NCI-H2171 (cell line): ENCODE data around the gene AHCYL1.

Experiments
- DNase-seq: peaks from one replicate; lab custom pipeline; 2025; lab: John Stamatoyannopoulos, UW

AHCYL1 gene

GRCh38 chr1:109976762-109977161 lies 7.8 kb upstream of the AHCYL1 start:
- DNase-seq, result no peak

GRCh38 chr1:109977225-109977624 lies 7.3 kb upstream of the AHCYL1 start:
- DNase-seq, result no peak

- DNase-seq, result no peak
Measured at GRCh38 chr1:109977657-109978378, 6.7 kb upstream of the AHCYL1 start.

GRCh38 chr1:109978761-109979488 lies 5.6 kb upstream of the AHCYL1 start:
- DNase-seq, result no peak

GRCh38 chr1:109979489-109980091 lies 5.0 kb upstream of the AHCYL1 start:
- no peak for DNase-seq

- DNase-seq, result no peak
Measured at GRCh38 chr1:109980324-109981003, 4.1 kb upstream of the AHCYL1 start.

GRCh38 chr1:109981004-109981335 lies 3.6 kb upstream of the AHCYL1 start:
- no peak for DNase-seq

- DNase-seq, result no peak
Measured at GRCh38 chr1:109983380-109984189, 980 bp upstream of the AHCYL1 start.

- no peak for DNase-seq
Measured at GRCh38 chr1:109984190-109984455, 442 bp upstream of the AHCYL1 start.

- DNase-seq, result no peak
Measured at GRCh38 chr1:109985247-109986053, 885 bp downstream of the AHCYL1 start.

- no peak for DNase-seq
Measured at GRCh38 chr1:109986054-109986444, 1.5 kb downstream of the AHCYL1 start.

- no peak for DNase-seq
Measured at GRCh38 chr1:109988349-109988914, 3.9 kb downstream of the AHCYL1 start.

- no peak for DNase-seq
Measured at GRCh38 chr1:109989506-109990301, 5.1 kb downstream of the AHCYL1 start.

- no peak for DNase-seq
Measured at GRCh38 chr1:109990302-109990653, 5.7 kb downstream of the AHCYL1 start.

- no peak for DNase-seq
Measured at GRCh38 chr1:109991400-109991925, 6.9 kb downstream of the AHCYL1 start.

- DNase-seq, result no peak
Measured at GRCh38 chr1:109993885-109994284, 9.3 kb downstream of the AHCYL1 start.

- DNase-seq, result no peak
Measured at GRCh38 chr1:109994654-109995053, 10.1 kb downstream of the AHCYL1 start.

GRCh38 chr1:109995536-109995935 lies 11.0 kb downstream of the AHCYL1 start:
- DNase-seq, result no peak

GRCh38 chr1:109996476-109996875 lies 11.9 kb downstream of the AHCYL1 start:
- DNase-seq, result no peak
